Measurements from ENCODE around the gene SLC14A1.

DNA sequence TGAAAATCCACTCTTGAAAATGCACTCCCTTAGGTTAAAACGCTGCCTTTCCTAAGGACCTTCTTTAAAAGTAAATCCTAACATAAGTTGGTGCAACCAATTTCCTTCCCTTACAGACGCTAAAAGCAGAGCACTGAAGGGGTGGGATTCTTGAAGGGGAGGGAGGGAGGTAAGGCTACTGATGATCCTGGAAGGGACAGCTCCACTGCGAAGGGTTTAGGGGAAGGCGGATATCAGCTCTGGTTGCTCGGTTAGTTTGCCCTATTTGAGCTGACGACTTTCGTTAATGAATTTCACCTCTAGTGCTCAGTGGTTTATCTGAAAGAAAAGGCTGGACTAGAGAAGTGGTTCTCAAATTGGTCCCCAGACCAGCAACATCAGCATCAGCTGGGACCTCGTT lies 51.8 kb downstream of the SLC14A1 start:
- no peak for TF ChIP-seq EZH2 (IDR thresholded peaks at IDR 0.05; ENCODE audit: insufficient read depth, poor library complexity, severe bottlenecking)
- no peak for TF ChIP-seq EZH2phosphoT487 (IDR thresholded peaks at IDR 0.05; ENCODE audit: insufficient read depth, low read depth)
